T-cell (primary cell): Measurements from ENCODE around the gene METTL2A. TPM values are rescaled to one million over a fixed set of nuclear protein-coding genes. Genes with fewer than 3 reads are reported as not detected.
"Not testable (repeated sequence)": the region's sequence is repeated elsewhere in the genome, so short reads cannot be mapped to it uniquely, and the experiment has no call there.

Source experiments
- ATAC-seq, 4 experiments: fragments of 200-7000 bp in 3 of 4; fragments of 150-1000 bp in 1 of 4; cut with Tn5 transposase; replicated peaks in 1 of 4; 1 replicate in 3 of 4; 2 replicates in 1 of 4; pipeline ENCODE4 v1.10.0; 2021; ENCODE audit warnings: moderate library complexity in 3 of 4, mild to moderate bottlenecking in 2 of 4, moderate number of reproducible peaks in 1 of 4
- CTCF ChIA-PET, 2 donors: fragments of 300-600 bp; sonication (Branson Sonifier 250); formaldehyde crosslinking; loops; one replicate each; lab custom pipeline; 2022; ENCODE audit warnings: antibody characterized with exemption in 2 of 2; lab: Charles Lee
- POLR2A ChIA-PET, 2 donors: fragments of 300-600 bp; sonication (Branson Sonifier 250); formaldehyde crosslinking; loops; one replicate each; lab custom pipeline; 2022; ENCODE audit warnings: antibody characterized with exemption in 2 of 2; lab: Charles Lee
- DNase-seq, 35 experiments: peaks; one replicate each; pipeline versions ENCODE4 v3.0.0 to v3.0.0-alpha.2; 2013 to 2023
- H3K27ac ChIP-seq: one replicate; pipeline ENCODE4 v1.5.1; 2013; ENCODE audit warnings: low read length
- H3K27me3 ChIP-seq, 2 experiments: replicated peaks in 1 of 2; 1 replicate in 1 of 2; 2 replicates in 1 of 2; pipeline versions ENCODE4 v1.6.1 to v1.7.0; 2013; ENCODE audit warnings: low read length in 1 of 2, mixed read lengths in 1 of 2; ENCODE audit not compliant: control insufficient read depth in 2 of 2, insufficient read depth in 2 of 2; ENCODE audit errors: extremely low read depth in 1 of 2
- H3K36me3 ChIP-seq, 2 donors: 1 replicate in 1 of 2; 2 replicates in 1 of 2; pipeline versions ENCODE4 v1.6.1 to v1.7.0; 2013; ENCODE audit warnings: low read length in 1 of 2; ENCODE audit not compliant: control insufficient read depth in 2 of 2, insufficient read depth in 1 of 2; ENCODE audit errors: extremely low read depth in 1 of 2
- H3K4me1 ChIP-seq, 2 experiments: 1 replicate in 1 of 2; 2 replicates in 1 of 2; pipeline versions ENCODE4 v1.6.1 to v1.7.0; 2013; ENCODE audit warnings: low read length in 2 of 2, mixed read lengths in 1 of 2; ENCODE audit not compliant: insufficient read depth in 2 of 2, control insufficient read depth in 1 of 2; ENCODE audit errors: extremely low read depth in 1 of 2
- H3K4me3 ChIP-seq, 2 donors: 1 replicate in 1 of 2; 2 replicates in 1 of 2; pipeline versions ENCODE4 v1.5.1 to v1.7.0; 2013; ENCODE audit warnings: mild to moderate bottlenecking in 2 of 2, low read length in 1 of 2, moderate library complexity in 1 of 2; ENCODE audit not compliant: control insufficient read depth in 1 of 2; ENCODE audit errors: extremely low read depth in 1 of 2
- H3K9me3 ChIP-seq: 2 replicates; pipeline ENCODE4 v1.7.0; 2013
- H3K27ac Mint-ChIP-seq, 2 donors: one replicate each; pipeline ENCODE4 v1.8.0; 2020 to 2021; ENCODE audit warnings: mild to moderate bottlenecking in 2 of 2, mixed read lengths in 2 of 2
- H3K27me3 Mint-ChIP-seq, 2 donors: one replicate each; pipeline ENCODE4 v1.8.0; 2021 to 2022; ENCODE audit warnings: mixed read lengths in 2 of 2
- H3K36me3 Mint-ChIP-seq: one replicate; pipeline ENCODE4 v1.8.0; 2021; ENCODE audit warnings: mixed read lengths
- H3K4me1 Mint-ChIP-seq, 3 donors: one replicate each; pipeline ENCODE4 v1.8.0; 2020 to 2022; ENCODE audit warnings: mixed read lengths in 3 of 3, mild to moderate bottlenecking in 1 of 3
- H3K4me3 Mint-ChIP-seq, 3 donors: one replicate each; pipeline ENCODE4 v1.8.0; 2020 to 2022; ENCODE audit warnings: mild to moderate bottlenecking in 3 of 3, mixed read lengths in 3 of 3, moderate library complexity in 3 of 3
- H3K9me3 Mint-ChIP-seq, 3 donors: one replicate each; pipeline ENCODE4 v1.8.0; 2020 to 2022; ENCODE audit warnings: mixed read lengths in 3 of 3
- WGBS: methylation state at CpG from one replicate; pipeline ENCODE4 v1.1.5; 2013; ENCODE audit warnings: missing lambda C conversion rate; ENCODE audit not compliant: insufficient coverage; 5-methylcytosine and 5-hydroxymethylcytosine counted together
- total RNA-seq, 35 experiments: library from RNA in 6 of 35; stranded (reverse) in 6 of 35; fragments of 120-200 nt in 1 of 35; gene quantifications; one replicate each; pipeline versions ENCODE4 v1.2.1 to v1.2.4 and lab custom pipeline; 2013 to 2026

METTL2A gene
- total RNA-seq, 5 donors from 2014 or later (not counting 1 experiment from before 2014, with no cell fraction given), result 9.1 to 17.3 (median 15.3) TPM

DNA sequence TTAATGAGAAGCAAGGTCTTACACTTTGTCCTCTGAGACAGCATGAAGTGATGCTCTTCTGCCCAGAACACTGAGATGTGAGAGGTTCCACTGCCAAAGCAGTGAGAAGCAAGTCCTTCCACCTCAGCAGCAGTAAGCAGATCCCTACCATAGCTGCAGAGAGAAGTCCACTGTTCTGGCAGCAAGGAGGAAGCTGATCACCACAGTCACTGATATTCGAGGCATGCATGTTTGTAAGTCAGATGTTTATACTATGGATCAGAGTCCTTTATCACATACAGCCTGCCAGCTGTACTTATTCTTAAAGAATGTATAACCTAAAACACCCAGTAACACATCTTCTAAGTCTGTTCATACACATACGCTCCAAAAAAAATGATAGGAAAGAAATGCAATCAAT lies 18.2 kb upstream of the METTL2A start:
- H3K27ac Mint-ChIP-seq, result no peak overlapping the region

DNA sequence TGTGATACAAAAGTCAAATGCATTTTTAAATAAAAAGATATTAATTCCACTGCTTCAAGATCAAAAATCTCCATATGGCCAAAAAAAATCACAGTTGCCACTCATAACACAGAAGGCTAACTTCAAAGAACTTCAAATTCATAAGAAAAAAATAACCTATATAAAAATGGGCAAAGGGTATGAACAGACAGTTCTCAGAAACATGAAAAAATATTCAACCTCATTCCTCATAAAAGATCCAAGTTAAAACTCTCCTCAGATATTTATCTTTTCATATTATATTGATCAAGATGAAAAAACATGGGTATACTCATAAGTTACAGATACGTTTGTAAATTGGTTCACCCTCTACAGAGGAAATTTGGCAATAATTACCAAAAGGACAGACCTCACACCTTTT lies 10.6 kb upstream of the METTL2A start:
- H3K36me3 ChIP-seq, H3K27ac Mint-ChIP-seq, H3K4me1 Mint-ChIP-seq, H3K4me1 ChIP-seq, CTCF ChIA-PET, H3K27ac ChIP-seq, H3K4me3 ChIP-seq, DNase-seq, H3K4me3 Mint-ChIP-seq, POLR2A ChIA-PET, H3K9me3 ChIP-seq, H3K27me3 ChIP-seq, H3K36me3 Mint-ChIP-seq, H3K9me3 Mint-ChIP-seq, ATAC-seq: not testable (repeated sequence)
- H3K27me3 Mint-ChIP-seq, result peaks cover 22 to 25% of the 10 kb centered on the region in 2 donors
- WGBS, result no CpG with 5 or more reads among the region's 1 CpG

More for the DNA sequence above, 18.2 kb upstream of the METTL2A start:
- Mint-ChIP-seq H3K27me3 (peaks cover 23 to 34% of the 10 kb centered on the region in 2 donors), H3K36me3 (no peaks in the 10 kb centered on the region), H3K4me1 (no peaks in the 10 kb centered on the region), H3K4me3 (no peak overlapping the region), H3K9me3 (no peaks in the 10 kb centered on the region)
- H3K36me3 ChIP-seq, result no peaks in the 10 kb centered on the region
- DNase-seq (no peak), ATAC-seq (no peak)
- CTCF ChIA-PET, result no interaction called here
- no peaks in the 10 kb centered on the region for H3K9me3 ChIP-seq
- H3K27me3 ChIP-seq, result peaks cover 0 to 15% of the 10 kb centered on the region in 2 experiments
- no CpG with 5 or more reads among the region's 2 CpGs for WGBS
- no peak overlapping the region for H3K27ac ChIP-seq
- no peak overlapping the region for H3K4me3 ChIP-seq
- POLR2A ChIA-PET, result no interaction called here
- no peaks in the 10 kb centered on the region for H3K4me1 ChIP-seq

GRCh38 chr17:62426214-62426613 lies 2.5 kb downstream of the METTL2A start:
- H3K36me3 ChIP-seq, H3K27me3 ChIP-seq, H3K27me3 Mint-ChIP-seq, H3K27ac ChIP-seq, H3K4me3 ChIP-seq, DNase-seq, ATAC-seq, H3K9me3 Mint-ChIP-seq, H3K4me3 Mint-ChIP-seq, H3K27ac Mint-ChIP-seq, H3K9me3 ChIP-seq, CTCF ChIA-PET, POLR2A ChIA-PET: not testable (repeated sequence)
- no CpG with 5 or more reads among the region's 2 CpGs for WGBS
- peaks cover 2 to 11% of the 10 kb centered on the region in 2 experiments for H3K4me1 ChIP-seq
- Mint-ChIP-seq H3K4me1 (peaks cover 22 to 30% (median 28%) of the 10 kb centered on the region in 3 donors), H3K36me3 (peaks cover 15% of the 10 kb centered on the region)

DNA sequence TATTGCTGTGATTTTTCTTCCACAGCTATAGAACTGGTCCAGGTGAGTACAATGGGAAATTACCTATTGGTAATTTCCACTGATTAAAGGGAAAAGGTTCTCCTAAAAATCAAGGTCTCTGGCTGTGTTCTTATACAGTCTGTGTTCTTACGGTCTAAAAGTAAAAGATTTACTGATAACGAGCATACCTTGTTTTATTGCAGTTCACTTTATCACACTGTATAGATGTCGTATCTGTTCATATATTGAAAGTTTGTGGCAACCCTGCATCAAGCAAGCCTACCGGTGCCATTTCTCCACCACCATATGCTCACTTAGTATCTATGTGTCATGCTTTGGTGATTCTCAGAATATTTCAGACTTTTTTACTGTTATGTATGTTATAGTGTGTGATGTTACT lies 11.6 kb downstream of the METTL2A start:
- CTCF ChIA-PET, H3K4me3 Mint-ChIP-seq, H3K4me1 ChIP-seq, DNase-seq, H3K36me3 ChIP-seq, ATAC-seq, H3K27ac Mint-ChIP-seq, H3K4me3 ChIP-seq, H3K9me3 Mint-ChIP-seq, H3K27me3 Mint-ChIP-seq, H3K4me1 Mint-ChIP-seq, H3K27me3 ChIP-seq, H3K27ac ChIP-seq, H3K9me3 ChIP-seq, POLR2A ChIA-PET: not testable (repeated sequence)
- H3K36me3 Mint-ChIP-seq, result peaks cover 34% of the 10 kb centered on the region
- WGBS, result no CpG with 5 or more reads among the region's 4 CpGs

DNA sequence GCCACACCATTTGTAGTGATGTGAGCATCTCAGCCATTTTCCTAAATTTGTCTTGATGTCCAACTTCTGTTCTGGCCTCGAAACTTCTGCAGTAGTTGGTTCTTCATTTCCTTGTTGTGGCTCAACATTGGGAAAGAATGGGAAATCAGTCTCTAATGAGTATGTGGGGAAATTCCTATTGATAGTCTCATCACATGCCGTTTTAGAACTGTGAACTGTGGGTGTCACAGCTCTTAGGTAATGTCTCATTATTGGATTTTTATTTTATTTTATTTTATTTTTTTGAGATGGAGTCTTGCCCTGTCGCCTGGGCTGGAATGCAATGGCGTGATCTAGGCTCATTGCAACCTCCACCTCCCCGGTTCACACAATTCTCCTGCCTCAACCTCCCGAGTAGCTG lies 17.5 kb downstream of the METTL2A start:
- 100% methylated on average over 1 of the region's 6 CpGs for WGBS
- CTCF ChIA-PET, result not testable (repeated sequence)
- peaks cover 34% of the 10 kb centered on the region for H3K36me3 Mint-ChIP-seq

DNA sequence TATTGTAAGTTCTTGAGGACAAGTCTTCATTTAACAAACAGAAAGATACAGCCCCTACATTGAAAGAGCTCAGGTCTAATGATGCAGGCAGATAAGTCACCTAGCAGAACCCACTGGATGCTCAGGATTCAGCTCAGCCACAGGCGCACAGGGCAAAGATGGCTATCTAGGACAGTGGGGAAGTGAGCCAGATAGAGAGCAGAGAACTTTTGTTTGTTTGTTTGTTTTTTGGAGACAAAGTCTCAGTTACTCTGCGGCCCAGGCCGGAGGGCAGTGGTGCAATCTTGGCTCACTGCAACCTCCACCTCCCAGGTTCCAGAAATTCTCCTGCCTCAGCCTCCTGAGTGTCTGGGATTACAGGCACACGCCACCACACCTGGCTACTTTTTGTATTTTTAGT lies 20.4 kb downstream of the METTL2A start:
- Histone ChIP-seq H3K36me3 (peaks cover 11 to 48% of the 10 kb centered on the region in 2 donors), H3K9me3 (no peaks in the 10 kb centered on the region), H3K4me1 (no peaks in the 10 kb centered on the region), H3K27me3 (no peaks in the 10 kb centered on the region), H3K27ac (no peak overlapping the region), H3K4me3 (no peak overlapping the region)
- no peak overlapping the region for H3K27ac Mint-ChIP-seq
- H3K27me3 Mint-ChIP-seq, result no peaks in the 10 kb centered on the region
- DNase-seq (no peak), ATAC-seq (no peak)
- H3K4me1 Mint-ChIP-seq, result no peaks in the 10 kb centered on the region
- H3K36me3 Mint-ChIP-seq, result peaks cover 45% of the 10 kb centered on the region
- H3K4me3 Mint-ChIP-seq, result no peak overlapping the region
- WGBS, result 100% methylated on average over 1 of the region's 4 CpGs
- CTCF ChIA-PET, result no interaction called here
- no peaks in the 10 kb centered on the region for H3K9me3 Mint-ChIP-seq
- POLR2A ChIA-PET, result no interaction called here

More for the DNA sequence above, 17.5 kb downstream of the METTL2A start:
- H3K4me3 ChIP-seq, ATAC-seq, H3K27me3 Mint-ChIP-seq, H3K9me3 Mint-ChIP-seq, H3K9me3 ChIP-seq, H3K4me3 Mint-ChIP-seq, H3K4me1 Mint-ChIP-seq, H3K27ac ChIP-seq, H3K27me3 ChIP-seq, POLR2A ChIA-PET, DNase-seq, H3K27ac Mint-ChIP-seq, H3K4me1 ChIP-seq: not testable (repeated sequence)
- H3K36me3 ChIP-seq, result peaks cover 11 to 29% of the 10 kb centered on the region in 2 donors

- H3K9me3 ChIP-seq, H3K27ac Mint-ChIP-seq, H3K27ac ChIP-seq, H3K4me1 Mint-ChIP-seq, H3K9me3 Mint-ChIP-seq, H3K4me1 ChIP-seq, ATAC-seq, POLR2A ChIA-PET, DNase-seq, CTCF ChIA-PET, H3K4me3 ChIP-seq, H3K27me3 ChIP-seq, H3K4me3 Mint-ChIP-seq, H3K27me3 Mint-ChIP-seq: not testable (repeated sequence)
- H3K36me3 ChIP-seq, result peaks cover 11 to 44% of the 10 kb centered on the region in 2 donors
- peaks cover 40% of the 10 kb centered on the region for H3K36me3 Mint-ChIP-seq
- WGBS, result 100% methylated on average over 2 of the region's 4 CpGs
These were observed 22.1 kb downstream of the METTL2A start for GRCh38 chr17:62445791-62446190.
